IMR-90 (cell line): ENCODE measurements around the gene PEX5. TPM values are rescaled to one million over a fixed set of nuclear protein-coding genes. Genes with fewer than 3 reads are reported as not detected.

Experiments used
- ATAC-seq: fragments of 200-7000 bp; cut with Tn5 transposase; 2 replicates; pipeline ENCODE4 v1.9.1; 2020; ENCODE audit warnings: low read depth, mild to moderate bottlenecking, moderate library complexity
- BruUV-seq: library from RNA; stranded (reverse); fragments of 400-500 nt; replicated peaks from 2 replicates; lab custom pipeline; 2021; lab: Mats Ljungman, UMichigan
- CTCF ChIA-PET: fragments of 300-600 bp; formaldehyde crosslinking; extraction: SDS; loops from one replicate; lab custom pipeline; 2021; ENCODE audit warnings: antibody characterized with exemption; lab: Yijun Ruan, JAX
- POLR2A ChIA-PET: fragments of 300-600 bp; sonication (Branson Sonifier 250); formaldehyde crosslinking; loops from one replicate; lab custom pipeline; 2022; ENCODE audit warnings: antibody characterized with exemption; ENCODE audit not compliant: unreplicated experiment; lab: Charles Lee
- DNase-seq: peaks from one replicate; pipeline ENCODE4 v3.0.0; 2013
- H2AFZ ChIP-seq: replicated peaks from 2 replicates; pipeline ENCODE3; 2013; ENCODE audit warnings: low read length, mild to moderate bottlenecking; ENCODE audit not compliant: poor library complexity
- H2AK5ac ChIP-seq: 2 replicates; pipeline ENCODE4 v1.6.1; 2013; ENCODE audit warnings: low read depth, low read length, inconsistent platforms
- H2AK9ac ChIP-seq: replicated peaks from 2 replicates; pipeline ENCODE3; 2013; ENCODE audit warnings: mild to moderate bottlenecking, low read depth, low read length, moderate library complexity; ENCODE audit not compliant: poor library complexity
- H2BK120ac ChIP-seq: 2 replicates; pipeline ENCODE4 v1.6.1; 2013; ENCODE audit warnings: low read depth, low read length, inconsistent platforms
- H2BK15ac ChIP-seq: 3 replicates; pipeline ENCODE4 v1.6.1; 2013; ENCODE audit warnings: low read depth, low read length, inconsistent platforms
- H2BK20ac ChIP-seq: 2 replicates; pipeline ENCODE4 v1.6.1; 2013; ENCODE audit warnings: low read depth, mild to moderate bottlenecking, inconsistent platforms, low read length, moderate library complexity
- H2BK5ac ChIP-seq: 2 replicates; pipeline ENCODE4 v1.6.1; 2013; ENCODE audit warnings: mild to moderate bottlenecking, low read depth, low read length, inconsistent platforms; ENCODE audit not compliant: poor library complexity, severe bottlenecking
- H3K14ac ChIP-seq: replicated peaks from 2 replicates; pipeline ENCODE4 v1.6.1; 2013; ENCODE audit warnings: low read depth, low read length, inconsistent platforms
- H3K18ac ChIP-seq: 2 replicates; pipeline ENCODE4 v1.6.1; 2013; ENCODE audit warnings: low read depth, low read length, control low read depth
- H3K23ac ChIP-seq: 2 replicates; pipeline ENCODE4 v1.6.1; 2013; ENCODE audit warnings: low read depth, low read length, inconsistent platforms
- H3K27ac ChIP-seq: 2 replicates; pipeline ENCODE4 v1.5.1; 2013; ENCODE audit warnings: mild to moderate bottlenecking, control low read depth, low read length; ENCODE audit not compliant: insufficient read depth
- H3K27me3 ChIP-seq: 2 replicates; pipeline ENCODE4 v1.6.1; 2013; ENCODE audit warnings: low read length; ENCODE audit not compliant: control insufficient read depth, insufficient read depth
- H3K36me3 ChIP-seq: 2 replicates; pipeline ENCODE4 v1.6.1; 2013; ENCODE audit warnings: low read length, mixed read lengths; ENCODE audit not compliant: control insufficient read depth, insufficient read depth
- H3K4ac ChIP-seq: 2 replicates; pipeline ENCODE4 v1.6.1; 2013; ENCODE audit warnings: low read depth, low read length, inconsistent platforms
- H3K4me1 ChIP-seq: 2 replicates; pipeline ENCODE4 v1.6.1; 2013; ENCODE audit warnings: low read length, mixed read lengths; ENCODE audit not compliant: control insufficient read depth, insufficient read depth
- H3K4me2 ChIP-seq: 2 replicates; pipeline ENCODE4 v1.6.1; 2013; ENCODE audit warnings: low read depth, mild to moderate bottlenecking, control low read depth, low read length, moderate library complexity
- H3K4me3 ChIP-seq: 2 replicates; pipeline ENCODE4 v1.5.1; 2013; ENCODE audit warnings: low read depth, mild to moderate bottlenecking, control low read depth, low read length, moderate library complexity; ENCODE audit not compliant: insufficient read depth
- H3K56ac ChIP-seq: 2 replicates; pipeline ENCODE4 v1.6.1; 2013; ENCODE audit warnings: low read length, inconsistent platforms; ENCODE audit not compliant: insufficient read depth; ENCODE audit errors: extremely low read depth
- H3K79me1 ChIP-seq, 2 experiments: 2 replicates each; pipeline ENCODE4 v1.6.1; 2013; ENCODE audit warnings: low read length in 2 of 2, inconsistent platforms in 1 of 2, low read depth in 1 of 2
- H3K9ac ChIP-seq: 2 replicates; pipeline ENCODE4 v1.6.1; 2013; ENCODE audit warnings: low read depth, low read length, control low read depth
- H3K9me1 ChIP-seq: 2 replicates; pipeline ENCODE4 v1.6.1; 2013; ENCODE audit warnings: low read length, inconsistent platforms; ENCODE audit not compliant: insufficient read depth
- H3K9me3 ChIP-seq: 2 replicates; pipeline ENCODE4 v1.6.1; 2013; ENCODE audit warnings: low read length; ENCODE audit not compliant: control insufficient read depth, insufficient read depth
- H4K20me1 ChIP-seq: 2 replicates; pipeline ENCODE4 v1.6.1; 2013; ENCODE audit warnings: low read length, inconsistent platforms; ENCODE audit not compliant: insufficient read depth
- H4K5ac ChIP-seq: 2 replicates; pipeline ENCODE4 v1.6.1; 2013; ENCODE audit warnings: mild to moderate bottlenecking, low read depth, low read length, control low read depth
- H4K8ac ChIP-seq, 2 experiments: 2 replicates each; pipeline ENCODE4 v1.6.1; 2013; ENCODE audit warnings: low read depth in 2 of 2, low read length in 2 of 2, control low read depth in 1 of 2, inconsistent platforms in 1 of 2
- H4K91ac ChIP-seq: 2 replicates; pipeline ENCODE4 v1.6.1; 2013; ENCODE audit warnings: low read depth, low read length, inconsistent platforms; ENCODE audit not compliant: insufficient read depth
- BHLHE40 ChIP-seq: fragments of 150-350 bp; IDR thresholded peaks from 2 replicates; pipeline ENCODE4 v1.6.1; 2016; ENCODE audit warnings: mild to moderate bottlenecking, low read depth, low read length
- CEBPB ChIP-seq: IDR thresholded peaks from 2 replicates; pipeline ENCODE4 v1.6.1; 2012; ENCODE audit warnings: low read depth, low read length, improper control_type of control experiment
- CHD1 ChIP-seq: IDR thresholded peaks from 2 replicates; pipeline ENCODE4 v1.6.1; 2012; ENCODE audit warnings: low read depth, low read length, improper control_type of control experiment
- CTCF ChIP-seq: conservative IDR thresholded peaks from 2 replicates; pipeline ENCODE4 v1.5.1; 2012; ENCODE audit warnings: mild to moderate bottlenecking, low read depth, low read length, improper control_type of control experiment
- ELK1 ChIP-seq: fragments of 150-350 bp; IDR thresholded peaks from 2 replicates; pipeline ENCODE4 v1.6.1; 2016; ENCODE audit warnings: low read depth, mild to moderate bottlenecking, low read length, moderate library complexity, borderline replicate concordance
- FOS ChIP-seq: fragments of 150-350 bp; IDR thresholded peaks from 2 replicates; pipeline ENCODE4 v1.6.1; 2016; ENCODE audit warnings: low read depth, low read length
- MAFK ChIP-seq: IDR thresholded peaks from 2 replicates; pipeline ENCODE4 v1.6.1; 2012; ENCODE audit warnings: low read depth, low read length, improper control_type of control experiment
- MAZ ChIP-seq: IDR thresholded peaks from 2 replicates; pipeline ENCODE4 v1.6.1; 2012; ENCODE audit warnings: low read depth, mild to moderate bottlenecking, low read length, improper control_type of control experiment, moderate library complexity, borderline replicate concordance
- MXI1 ChIP-seq: IDR thresholded peaks from 2 replicates; pipeline ENCODE4 v1.6.1; 2012; ENCODE audit warnings: low read depth, mild to moderate bottlenecking, low read length, moderate library complexity, borderline replicate concordance
- NFE2L2 ChIP-seq: fragments of 150-350 bp; IDR thresholded peaks from 2 replicates; pipeline ENCODE4 v1.6.1; 2016; ENCODE audit warnings: low read depth, mild to moderate bottlenecking, low read length
- POLR2A ChIP-seq: IDR thresholded peaks from 2 replicates; pipeline ENCODE4 v1.6.1; 2012; ENCODE audit warnings: mild to moderate bottlenecking, low read depth, low read length
- RAD21 ChIP-seq: IDR thresholded peaks from 2 replicates; pipeline ENCODE4 v1.6.1; 2012; ENCODE audit warnings: low read length, improper control_type of control experiment
- RFX5 ChIP-seq: IDR thresholded peaks from 2 replicates; pipeline ENCODE4 v1.8.0; 2012; ENCODE audit warnings: low read depth, mild to moderate bottlenecking, low read length, moderate library complexity
- WGBS, 2 experiments: methylation state at CpG; one replicate each; pipeline versions ENCODE4 v1.1.5 to v1.1.7; 2013; ENCODE audit warnings: missing lambda C conversion rate in 2 of 2; ENCODE audit not compliant: insufficient read length in 1 of 2; ENCODE audit errors: extremely low coverage in 2 of 2; 5-methylcytosine and 5-hydroxymethylcytosine counted together
- dilution Hi-C: fragments of 300-500 bp; cut with HindIII; formaldehyde crosslinking; loops from one replicate; pipeline ENCODE4 v1.14.3; 2018; ENCODE audit warnings: low sequenced_read_pairs; ENCODE audit not compliant: unreplicated experiment
- in situ Hi-C: fragments of 300-500 bp; cut with MboI; formaldehyde crosslinking; loops from 3 replicates; pipeline ENCODE4 v1.14.3; 2019; ENCODE audit warnings: low sequenced_read_pairs, inconsistent platforms, mixed read lengths
- intact Hi-C: fragments of 100-400 bp; cut with micrococcal nuclease; formaldehyde crosslinking; loops from 2 replicates; pipeline ENCODE4 v1.10.0; 2022
- polyA plus RNA-seq, 3 experiments: library from polyadenylated mRNA; depleted of rRNA; stranded (reverse); fragments of >200 nt; gene quantifications; 2 replicates each; pipeline ENCODE4 v1.2.3, GENCODE V29; 2012; ENCODE audit warnings: low replicate concordance in 1 of 3
- total RNA-seq: library from RNA; depleted of rRNA; stranded (reverse); fragments of >200 nt; gene quantifications from 2 replicates; pipeline ENCODE4 v1.2.3, GENCODE V29; 2012

PEX5 gene
- total and polyA plus RNA-seq, 2 of the 4 experiments (the other 2 are of a cell fraction): 14.4 to 18.3 TPM

- CTCF ChIA-PET: no interaction called here
- H2AK5ac ChIP-seq: no peak overlapping the region
- TF ChIP-seq RAD21 (no peak), MAZ (no peak), MXI1 (no peak), NFE2L2 (no peak), RFX5 (no peak), BHLHE40 (no peak), CHD1 (no peak), ELK1 (no peak), FOS (no peak), POLR2A (no peak), CEBPB (no peak), MAFK (no peak), CTCF (no peak)
- no peak overlapping the region for H3K14ac ChIP-seq
- dilution Hi-C loops: no loop called here
- H2BK120ac ChIP-seq: no peak overlapping the region
- H3K9ac ChIP-seq: no peak overlapping the region
- no peak overlapping the region for H3K4me3 ChIP-seq
- H3K27me3 ChIP-seq: peaks cover 16% of the 10 kb centered on the region
- H2BK15ac ChIP-seq: no peak overlapping the region
- H3K4ac ChIP-seq: no peak overlapping the region
- H3K56ac ChIP-seq: no peak overlapping the region
- no peak overlapping the region for H4K91ac ChIP-seq
- H3K36me3 ChIP-seq: peaks cover 12% of the 10 kb centered on the region
- H4K5ac ChIP-seq: no peak overlapping the region
- H3K4me2 ChIP-seq: no peak overlapping the region
- no peak overlapping the region for H3K27ac ChIP-seq
- H2AK9ac ChIP-seq: no peak overlapping the region
- no peaks in the 10 kb centered on the region for H3K9me1 ChIP-seq
- ATAC-seq (no peak), DNase-seq (no peak)
- POLR2A ChIA-PET: no interaction called here
- no peaks in the 10 kb centered on the region for H3K79me1 ChIP-seq
- H2BK20ac ChIP-seq: no peak overlapping the region
- no TSS peak for BruUV-seq
- no peak overlapping the region for H4K8ac ChIP-seq
- H3K18ac ChIP-seq: no peak overlapping the region
- no peaks in the 10 kb centered on the region; the same call in 1 of the 2 replicates for H4K20me1 ChIP-seq
- no peak overlapping the region for H2AFZ ChIP-seq
- 88% methylated on average over 4 of the region's 7 CpGs; no CpG with 5 or more reads in 1 of the 2 experiments for WGBS, 2 experiments
- no peaks in the 10 kb centered on the region; the same call in 1 of the 2 replicates for H3K9me3 ChIP-seq
- intact Hi-C loops: no loop called here
- no peak overlapping the region for H3K23ac ChIP-seq
- H2BK5ac ChIP-seq: no peak overlapping the region
- in situ Hi-C loops: no loop called here
- no peaks in the 10 kb centered on the region for H3K4me1 ChIP-seq
Measured at GRCh38 chr12:7160183-7160582, 29.3 kb upstream of the PEX5 start.
